PC-9 (cell line): ENCODE results near the gene PLEKHJ1. TPM values are rescaled to one million over a fixed set of nuclear protein-coding genes. Genes with fewer than 3 reads are reported as not detected.

Source experiments
- BruUV-seq: library from RNA; stranded (reverse); fragments of 400-500 nt; replicated peaks from 2 replicates; lab custom pipeline; 2021; lab: Mats Ljungman, UMichigan
- CTCF ChIA-PET: fragments of 300-600 bp; sonication (Branson Sonifier 250); formaldehyde crosslinking; loops from one replicate; lab custom pipeline; 2022; ENCODE audit warnings: antibody characterized with exemption; lab: Charles Lee
- POLR2A ChIA-PET: fragments of 300-600 bp; sonication (Branson Sonifier 250); formaldehyde crosslinking; loops from one replicate; lab custom pipeline; 2022; ENCODE audit warnings: antibody characterized with exemption; ENCODE audit not compliant: unreplicated experiment; lab: Charles Lee
- DNase-seq, 2 experiments: peaks; one replicate each; pipeline versions ENCODE4 v3.0.0 to v3.0.0-alpha.2; 2015 to 2022; ENCODE audit warnings: mixed read lengths in 1 of 2
- H2AFZ ChIP-seq: fragments of 200-600 bp; sonication (generic); 2 replicates; pipeline ENCODE4 v1.8.1; 2017; ENCODE audit warnings: antibody characterized with exemption
- H3F3A ChIP-seq: fragments of 200-600 bp; sonication (generic); 2 replicates; pipeline ENCODE4 v1.8.1; 2017; ENCODE audit warnings: antibody characterized with exemption, mild to moderate bottlenecking, low read depth; ENCODE audit not compliant: insufficient read depth
- H3K27ac ChIP-seq: fragments of 200-600 bp; sonication (generic); 2 replicates; pipeline ENCODE4 v1.6.1; 2016; ENCODE audit warnings: mixed run types
- H3K27me3 ChIP-seq: fragments of 200-600 bp; sonication (generic); 2 replicates; pipeline ENCODE4 v1.6.1; 2016; ENCODE audit warnings: low read depth, mixed run types; ENCODE audit not compliant: insufficient read depth
- H3K36me3 ChIP-seq: fragments of 200-600 bp; sonication (generic); 2 replicates; pipeline ENCODE4 v1.6.1; 2016; ENCODE audit warnings: low read depth, mixed run types
- H3K4me1 ChIP-seq: fragments of 200-600 bp; sonication (generic); replicated peaks from 2 replicates; pipeline ENCODE4 v1.6.1; 2016; ENCODE audit warnings: mixed run types; ENCODE audit not compliant: insufficient read depth
- H3K4me2 ChIP-seq: fragments of 200-600 bp; sonication (generic); 2 replicates; pipeline ENCODE4 v1.6.1; 2017; ENCODE audit warnings: mixed run types
- H3K4me3 ChIP-seq: fragments of 200-600 bp; sonication (generic); 2 replicates; pipeline ENCODE4 v1.6.1; 2016; ENCODE audit warnings: mixed run types
- H3K79me2 ChIP-seq: fragments of 200-600 bp; sonication (generic); 2 replicates; pipeline ENCODE4 v1.6.1; 2017; ENCODE audit warnings: low read depth, mixed run types
- H3K9me2 ChIP-seq: fragments of 200-600 bp; sonication (generic); 2 replicates; pipeline ENCODE4 v1.8.1; 2017; ENCODE audit warnings: mild to moderate bottlenecking; ENCODE audit not compliant: insufficient read depth
- H3K9me3 ChIP-seq: fragments of 200-600 bp; sonication (generic); 2 replicates; pipeline ENCODE4 v1.8.1; 2016; ENCODE audit warnings: low read depth; ENCODE audit not compliant: insufficient read depth
- H4K20me1 ChIP-seq: fragments of 200-600 bp; sonication (generic); 2 replicates; pipeline ENCODE4 v1.8.1; 2017; ENCODE audit not compliant: insufficient read depth
- EZH2 ChIP-seq: fragments of 200-600 bp; sonication (generic); IDR thresholded peaks from 2 replicates; pipeline ENCODE4 v1.8.0; 2017; ENCODE audit warnings: antibody characterized with exemption, low read depth
- intact Hi-C: fragments of 100-400 bp; cut with micrococcal nuclease; formaldehyde crosslinking; loops from one replicate; pipeline ENCODE4 v1.10.0; 2022; ENCODE audit not compliant: unreplicated experiment
- total RNA-seq: library from RNA; stranded (reverse); gene quantifications from 2 replicates; pipeline ENCODE4 v1.2.3, GENCODE V29; 2021
- TF ChIP-seq, protein P1 (sequence below): fragments of 200-600 bp; sonication (generic); conservative IDR thresholded peaks from 2 replicates; pipeline ENCODE4 v1.6.1; 2017; ENCODE audit warnings: mixed run types, antibody characterized with exemption, mild to moderate bottlenecking, moderate library complexity

Gene PLEKHJ1
- total RNA-seq, 1 experiment from 2014 or later: 38.6 TPM

DNA sequence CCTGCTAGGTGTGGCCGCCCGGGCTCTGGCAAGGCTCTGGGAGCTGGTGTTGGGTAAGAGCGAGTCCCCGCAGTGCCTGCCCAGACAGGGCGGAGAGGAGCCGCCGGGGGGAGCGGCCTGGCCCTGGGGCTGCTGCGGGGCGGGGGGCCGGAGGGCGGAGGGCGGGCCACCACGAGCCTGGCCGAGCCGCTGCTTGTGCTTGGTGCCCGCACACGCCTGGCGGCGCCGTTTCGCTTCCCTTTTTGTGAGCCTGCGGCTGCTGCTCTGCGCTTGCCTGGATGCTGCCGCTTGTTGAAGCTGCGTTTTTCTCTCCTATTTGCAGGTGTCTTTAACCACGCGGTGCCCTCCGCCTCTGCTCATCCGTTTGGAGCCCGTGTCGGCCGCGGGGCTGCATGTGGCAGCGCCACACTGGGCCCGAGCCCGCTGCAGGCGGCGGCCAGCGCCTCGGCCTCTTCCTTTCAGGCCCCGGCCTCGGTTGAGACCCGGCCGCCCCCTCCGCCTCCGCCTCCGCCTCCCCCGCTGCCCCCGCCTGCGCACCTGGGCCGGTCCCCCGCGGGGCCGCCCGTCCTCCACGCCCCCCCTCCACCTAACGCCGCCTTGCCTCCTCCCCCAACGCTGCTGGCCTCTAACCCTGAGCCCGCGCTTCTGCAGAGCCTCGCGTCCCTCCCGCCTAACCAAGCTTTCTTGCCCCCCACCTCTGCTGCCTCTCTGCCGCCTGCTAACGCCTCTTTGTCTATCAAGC, 8.5 kb downstream of the PLEKHJ1 start:
- H3K27me3 ChIP-seq: no peaks in the 10 kb centered on the region
- no peaks in the 10 kb centered on the region for H3F3A ChIP-seq
- H4K20me1 ChIP-seq: no peaks in the 10 kb centered on the region
- no peak overlapping the region for H3K4me2 ChIP-seq
- H3K4me3 ChIP-seq: no peak overlapping the region
- H3K36me3 ChIP-seq: no peaks in the 10 kb centered on the region
- no peaks in the 10 kb centered on the region for H3K9me2 ChIP-seq
- TF ChIP-seq, protein P1, sequence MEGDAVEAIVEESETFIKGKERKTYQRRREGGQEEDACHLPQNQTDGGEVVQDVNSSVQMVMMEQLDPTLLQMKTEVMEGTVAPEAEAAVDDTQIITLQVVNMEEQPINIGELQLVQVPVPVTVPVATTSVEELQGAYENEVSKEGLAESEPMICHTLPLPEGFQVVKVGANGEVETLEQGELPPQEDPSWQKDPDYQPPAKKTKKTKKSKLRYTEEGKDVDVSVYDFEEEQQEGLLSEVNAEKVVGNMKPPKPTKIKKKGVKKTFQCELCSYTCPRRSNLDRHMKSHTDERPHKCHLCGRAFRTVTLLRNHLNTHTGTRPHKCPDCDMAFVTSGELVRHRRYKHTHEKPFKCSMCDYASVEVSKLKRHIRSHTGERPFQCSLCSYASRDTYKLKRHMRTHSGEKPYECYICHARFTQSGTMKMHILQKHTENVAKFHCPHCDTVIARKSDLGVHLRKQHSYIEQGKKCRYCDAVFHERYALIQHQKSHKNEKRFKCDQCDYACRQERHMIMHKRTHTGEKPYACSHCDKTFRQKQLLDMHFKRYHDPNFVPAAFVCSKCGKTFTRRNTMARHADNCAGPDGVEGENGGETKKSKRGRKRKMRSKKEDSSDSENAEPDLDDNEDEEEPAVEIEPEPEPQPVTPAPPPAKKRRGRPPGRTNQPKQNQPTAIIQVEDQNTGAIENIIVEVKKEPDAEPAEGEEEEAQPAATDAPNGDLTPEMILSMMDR: no peak
- TF ChIP-seq EZH2: no peak
- H2AFZ ChIP-seq: no peak overlapping the region
- H3K4me1 ChIP-seq: no peaks in the 10 kb centered on the region
- intact Hi-C loops: no loop called here
- no peak for DNase-seq
- no TSS peak for BruUV-seq
- ChIA-PET POLR2A (no interaction called here), CTCF (no interaction called here)
- no peaks in the 10 kb centered on the region for H3K79me2 ChIP-seq
- no peaks in the 10 kb centered on the region for H3K9me3 ChIP-seq
- no peak overlapping the region for H3K27ac ChIP-seq

DNA sequence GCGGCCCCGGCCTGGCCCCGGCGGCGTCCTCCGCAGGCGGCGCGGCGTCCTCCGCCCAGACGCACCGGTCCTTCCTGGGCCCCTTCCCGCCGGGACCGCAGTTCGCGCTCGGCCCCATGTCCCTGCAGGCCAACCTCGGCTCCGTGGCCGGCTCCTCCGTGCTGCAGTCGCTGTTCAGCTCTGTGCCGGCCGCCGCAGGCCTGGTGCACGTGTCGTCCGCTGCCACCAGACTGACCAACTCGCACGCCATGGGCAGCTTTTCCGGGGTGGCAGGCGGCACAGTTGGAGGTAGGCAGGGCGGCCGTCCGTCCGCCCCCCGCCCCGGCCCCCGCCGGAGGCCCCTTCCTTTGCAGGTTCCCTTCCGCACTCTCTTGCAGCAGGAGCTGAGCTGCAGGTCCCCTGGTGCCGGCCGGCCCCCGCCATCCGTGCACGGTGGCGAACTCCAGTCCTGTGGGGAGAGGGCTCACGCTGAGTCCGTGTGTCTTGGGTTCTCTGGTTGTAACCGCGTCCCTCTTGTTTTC, 9.2 kb downstream of the PLEKHJ1 start:
- Histone ChIP-seq H3K9me3 (no peaks in the 10 kb centered on the region), H3K27ac (no peak overlapping the region), H3K9me2 (no peaks in the 10 kb centered on the region), H3K4me1 (no peaks in the 10 kb centered on the region), H3K36me3 (no peaks in the 10 kb centered on the region), H2AFZ (no peak overlapping the region), H3K27me3 (no peaks in the 10 kb centered on the region), H3F3A (no peaks in the 10 kb centered on the region), H3K79me2 (no peaks in the 10 kb centered on the region), H4K20me1 (no peaks in the 10 kb centered on the region), H3K4me3 (no peak overlapping the region), H3K4me2 (no peak overlapping the region)
- no peak for DNase-seq
- intact Hi-C loops: no loop called here
- CTCF ChIA-PET: no interaction called here
- POLR2A ChIA-PET: no interaction called here
- no TSS peak for BruUV-seq
- TF ChIP-seq, protein P1: no peak
- no peak for TF ChIP-seq EZH2

DNA sequence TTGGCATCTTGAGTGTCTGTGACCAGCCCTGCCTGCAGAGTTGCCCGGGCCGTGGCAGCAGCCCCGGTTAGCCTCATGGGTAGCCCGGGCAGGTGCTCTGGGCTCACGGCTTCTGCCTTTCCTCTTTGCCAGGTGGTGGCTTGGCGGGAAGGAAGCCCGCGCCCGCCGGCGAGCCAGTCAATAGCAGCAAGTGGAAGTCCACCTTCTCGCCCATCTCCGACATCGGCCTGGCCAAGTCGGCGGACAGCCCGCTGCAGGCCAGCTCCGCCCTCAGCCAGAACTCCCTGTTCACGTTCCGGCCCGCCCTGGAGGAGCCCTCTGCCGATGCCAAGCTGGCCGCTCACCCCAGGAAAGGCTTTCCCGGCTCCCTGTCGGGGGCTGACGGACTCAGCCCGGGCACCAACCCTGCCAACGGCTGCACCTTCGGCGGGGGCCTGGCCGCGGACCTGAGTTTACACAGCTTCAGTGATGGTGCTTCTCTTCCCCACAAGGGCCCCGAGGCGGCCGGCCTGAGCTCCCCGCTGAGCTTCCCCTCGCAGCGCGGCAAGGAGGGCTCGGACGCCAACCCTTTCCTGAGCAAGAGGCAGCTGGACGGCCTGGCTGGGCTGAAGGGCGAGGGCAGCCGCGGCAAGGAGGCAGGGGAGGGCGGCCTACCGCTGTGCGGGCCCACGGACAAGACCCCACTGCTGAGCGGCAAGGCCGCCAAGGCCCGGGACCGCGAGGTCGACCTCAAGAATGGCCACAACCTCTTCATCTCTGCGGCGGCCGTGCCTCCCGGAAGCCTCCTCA, 9.9 kb downstream of the PLEKHJ1 start:
- Histone ChIP-seq H3K4me2 (no peak overlapping the region), H3K27ac (no peak overlapping the region), H3K36me3 (no peaks in the 10 kb centered on the region), H3K79me2 (no peaks in the 10 kb centered on the region), H2AFZ (no peak overlapping the region), H4K20me1 (no peaks in the 10 kb centered on the region), H3K4me1 (no peaks in the 10 kb centered on the region), H3K4me3 (no peak overlapping the region), H3F3A (no peaks in the 10 kb centered on the region), H3K9me3 (no peaks in the 10 kb centered on the region), H3K9me2 (no peaks in the 10 kb centered on the region), H3K27me3 (no peaks in the 10 kb centered on the region)
- BruUV-seq: no TSS peak
- ChIA-PET CTCF (no interaction called here), POLR2A (no interaction called here)
- no peak for DNase-seq
- intact Hi-C loops: no loop called here
- TF ChIP-seq, protein P1: no peak
- no peak for TF ChIP-seq EZH2
